SH-SY5Y (cell line): ENCODE data around the gene ACD.

ENCODE experiments used
- GATA2 ChIP-seq: IDR thresholded peaks from 2 replicates; pipeline ENCODE4 v1.6.1; 2011; ENCODE audit warnings: mild to moderate bottlenecking, low read depth, low read length
- GATA3 ChIP-seq: IDR thresholded peaks from 2 replicates; pipeline ENCODE4 v1.6.1; 2011; ENCODE audit warnings: low read depth, mild to moderate bottlenecking, low read length, moderate library complexity

DNA sequence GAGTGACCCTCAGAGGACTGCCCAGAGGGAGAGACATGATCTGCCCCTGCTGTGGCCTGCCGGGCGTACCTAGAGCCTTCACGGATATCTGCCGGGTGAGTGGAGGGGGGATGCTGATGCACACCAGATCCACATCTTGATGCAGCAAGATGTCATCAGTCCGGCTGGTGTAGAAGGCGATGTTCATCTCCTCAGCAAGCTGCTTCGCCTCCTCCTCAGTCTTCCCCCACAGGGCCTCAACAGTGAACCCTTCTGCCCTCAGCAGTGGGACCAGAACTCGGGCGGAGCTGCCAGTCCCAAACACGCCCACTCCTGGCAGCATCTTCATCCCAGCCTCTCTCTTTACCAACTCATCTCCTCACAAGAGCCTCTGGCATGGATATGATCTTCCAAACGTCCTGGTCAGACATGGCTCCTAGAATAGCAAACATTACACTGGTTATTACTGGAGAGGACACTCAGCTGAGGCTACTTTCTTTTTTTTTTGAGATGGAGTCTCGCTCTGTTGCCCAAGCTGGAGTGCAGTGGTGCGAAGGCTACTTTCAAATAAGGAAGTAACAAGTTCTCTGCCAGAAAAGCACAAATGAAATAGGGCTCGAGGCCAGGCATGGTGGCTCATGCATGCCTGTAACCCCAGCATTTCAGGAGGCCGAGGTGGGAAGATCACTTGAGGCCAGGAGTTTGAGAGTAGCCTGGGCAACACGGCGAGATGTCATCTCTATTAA lies 25.5 kb upstream of the ACD start:
- no peak for TF ChIP-seq GATA2
- TF ChIP-seq GATA3, result no peak
